Karpas-422 (cell line): ENCODE results near the gene TMEM108. TPM values are rescaled to one million over a fixed set of nuclear protein-coding genes. Genes with fewer than 3 reads are reported as not detected.
"Not testable (repeated sequence)": the region's sequence is repeated elsewhere in the genome, so short reads cannot be mapped to it uniquely, and the experiment has no call there.

ENCODE experiments used
- DNase-seq: peaks from one replicate; pipeline ENCODE4 v3.0.0-alpha.2; 2015
- H2AFZ ChIP-seq: fragments of 200-600 bp; sonication (generic); 2 replicates; pipeline ENCODE4 v1.6.1; 2014; ENCODE audit warnings: antibody characterized with exemption, low read length, mixed read lengths
- H3K27ac ChIP-seq: fragments of 200-600 bp; sonication (generic); 2 replicates; pipeline ENCODE4 v1.5.1; 2014; ENCODE audit warnings: mild to moderate bottlenecking, low read length, moderate library complexity
- H3K27me3 ChIP-seq: fragments of 200-600 bp; sonication (generic); 2 replicates; pipeline ENCODE4 v1.6.1; 2014; ENCODE audit warnings: low read length, mixed read lengths
- H3K36me3 ChIP-seq: fragments of 200-600 bp; sonication (generic); 2 replicates; pipeline ENCODE4 v1.6.1; 2014; ENCODE audit warnings: low read length, mixed read lengths; ENCODE audit not compliant: insufficient read depth
- H3K4me1 ChIP-seq: fragments of 200-600 bp; sonication (generic); 2 replicates; pipeline ENCODE4 v1.6.1; 2014; ENCODE audit warnings: mild to moderate bottlenecking, low read length, mixed read lengths
- H3K4me2 ChIP-seq: fragments of 200-600 bp; sonication (generic); 2 replicates; pipeline ENCODE4 v1.6.1; 2014; ENCODE audit warnings: low read length, low read depth, mild to moderate bottlenecking; ENCODE audit not compliant: poor library complexity, severe bottlenecking
- H3K4me3 ChIP-seq: fragments of 200-600 bp; sonication (generic); 2 replicates; pipeline ENCODE4 v1.5.1; 2014; ENCODE audit warnings: mild to moderate bottlenecking, antibody characterized with exemption, low read length, mixed read lengths
- H3K79me2 ChIP-seq: fragments of 200-600 bp; sonication (generic); 2 replicates; pipeline ENCODE4 v1.6.1; 2014; ENCODE audit warnings: mild to moderate bottlenecking, low read length, mixed read lengths
- H3K9ac ChIP-seq: fragments of 200-600 bp; sonication (generic); 2 replicates; pipeline ENCODE4 v1.6.0; 2014; ENCODE audit warnings: low read length
- H3K9me2 ChIP-seq: fragments of 200-600 bp; sonication (generic), shearing (Covaris generic); replicated peaks from 2 replicates; pipeline ENCODE4 v1.6.0; 2014; ENCODE audit warnings: mild to moderate bottlenecking, low read length, moderate library complexity; ENCODE audit not compliant: insufficient read depth
- H3K9me3 ChIP-seq: fragments of 300-700, 200-600 bp; sonication (generic); 2 replicates; pipeline ENCODE4 v1.6.1; 2014; ENCODE audit warnings: low read length, mixed read lengths
- H4K20me1 ChIP-seq: fragments of 200-600 bp; sonication (generic); 2 replicates; pipeline ENCODE4 v1.6.1; 2014; ENCODE audit warnings: mild to moderate bottlenecking, antibody characterized with exemption, low read length, low read depth; ENCODE audit not compliant: insufficient read depth
- total RNA-seq: library from RNA; depleted of rRNA; stranded (reverse); fragments of >200 nt; shearing (Covaris generic); gene quantifications from 2 replicates; pipeline ENCODE4 v1.2.3, GENCODE V29; 2014; ENCODE audit warnings: low replicate concordance; rRNA removed

Gene TMEM108
- not detected in 2 replicates for total RNA-seq

- H3K9me2 ChIP-seq: no peaks in the 10 kb centered on the region
- no peaks in the 10 kb centered on the region for H3K4me1 ChIP-seq
- no peak for DNase-seq
- H3K4me3 ChIP-seq: no peak within 1 kb of the TSS
- H3K9ac ChIP-seq: no peak within 1 kb of the TSS
- no peak within 1 kb of the TSS for H3K27ac ChIP-seq
- no peaks in the 10 kb centered on the region for H4K20me1 ChIP-seq
- H2AFZ ChIP-seq: no peak within 1 kb of the TSS
- no peak within 1 kb of the TSS for H3K4me2 ChIP-seq
- H3K9me3 ChIP-seq: no peaks in the 10 kb centered on the region
- no peaks in the 10 kb centered on the region for H3K27me3 ChIP-seq
- no peaks in the 10 kb centered on the region for H3K36me3 ChIP-seq
- no peaks in the 10 kb centered on the region for H3K79me2 ChIP-seq
These were observed at the start of gene TMEM108 for GRCh38 chr3:133038089-133038730. Gene TMEM108 (plus strand): TSS chr3:133038391.

- no peaks in the 10 kb centered on the region for H3K27me3 ChIP-seq
- no peaks in the 10 kb centered on the region for H3K9me2 ChIP-seq
- no peak overlapping the region for H2AFZ ChIP-seq
- no peak overlapping the region for H3K27ac ChIP-seq
- H3K36me3 ChIP-seq: no peaks in the 10 kb centered on the region
- no peak overlapping the region for H3K4me3 ChIP-seq
- H4K20me1 ChIP-seq: no peaks in the 10 kb centered on the region
- H3K79me2 ChIP-seq: no peaks in the 10 kb centered on the region
- no peak overlapping the region for H3K4me2 ChIP-seq
- no peaks in the 10 kb centered on the region for H3K9me3 ChIP-seq
- no peak for DNase-seq
- H3K9ac ChIP-seq: no peak overlapping the region
- peaks cover 7% of the 10 kb centered on the region; the same call in 1 of the 2 replicates for H3K4me1 ChIP-seq
These were observed 42.2 kb upstream of the TMEM108 start for GRCh38 chr3:132995971-132996370.

- no peaks in the 10 kb centered on the region for H3K9me3 ChIP-seq
- no peaks in the 10 kb centered on the region for H3K27me3 ChIP-seq
- no peak for DNase-seq
- no peak overlapping the region for H3K9ac ChIP-seq
- H2AFZ ChIP-seq: no peak overlapping the region
- no peak overlapping the region for H3K27ac ChIP-seq
- H4K20me1 ChIP-seq: no peaks in the 10 kb centered on the region
- H3K4me3 ChIP-seq: no peak overlapping the region
- no peak overlapping the region for H3K4me2 ChIP-seq
- H3K4me1 ChIP-seq: peaks cover 7% of the 10 kb centered on the region; the same call in 1 of the 2 replicates
- H3K79me2 ChIP-seq: no peaks in the 10 kb centered on the region
- no peaks in the 10 kb centered on the region for H3K36me3 ChIP-seq
- H3K9me2 ChIP-seq: no peaks in the 10 kb centered on the region
These were observed 40.6 kb upstream of the TMEM108 start for GRCh38 chr3:132997404-132998185.

GRCh38 chr3:133005032-133005431 is 33.2 kb upstream of the TMEM108 start:
- not testable (repeated sequence) for H3K4me2 ChIP-seq, H3K9ac ChIP-seq, H3K4me3 ChIP-seq, H3K9me2 ChIP-seq, H3K27me3 ChIP-seq, H3K79me2 ChIP-seq, H3K27ac ChIP-seq, DNase-seq, H3K9me3 ChIP-seq, H3K36me3 ChIP-seq, H3K4me1 ChIP-seq, H4K20me1 ChIP-seq, H2AFZ ChIP-seq

GRCh38 chr3:133007601-133008000 is 30.6 kb upstream of the TMEM108 start:
- Histone ChIP-seq H4K20me1 (no peaks in the 10 kb centered on the region), H3K4me3 (no peak overlapping the region), H3K27me3 (no peaks in the 10 kb centered on the region), H3K79me2 (no peaks in the 10 kb centered on the region), H3K4me1 (no peaks in the 10 kb centered on the region), H2AFZ (no peak overlapping the region), H3K9me2 (no peaks in the 10 kb centered on the region), H3K9me3 (no peaks in the 10 kb centered on the region), H3K36me3 (no peaks in the 10 kb centered on the region), H3K27ac (no peak overlapping the region), H3K9ac (no peak overlapping the region), H3K4me2 (no peak overlapping the region)
- DNase-seq: no peak

GRCh38 chr3:133014325-133014724 is 23.9 kb upstream of the TMEM108 start:
- Histone ChIP-seq H3K9ac (no peak overlapping the region), H3K4me3 (no peak overlapping the region), H3K4me1 (no peaks in the 10 kb centered on the region), H3K9me3 (no peaks in the 10 kb centered on the region), H3K4me2 (no peak overlapping the region), H3K27ac (no peak overlapping the region), H3K79me2 (no peaks in the 10 kb centered on the region), H2AFZ (no peak overlapping the region), H3K9me2 (no peaks in the 10 kb centered on the region), H4K20me1 (no peaks in the 10 kb centered on the region), H3K27me3 (no peaks in the 10 kb centered on the region), H3K36me3 (no peaks in the 10 kb centered on the region)
- no peak for DNase-seq

- H3K79me2 ChIP-seq, H3K9ac ChIP-seq, H3K36me3 ChIP-seq, H3K4me2 ChIP-seq, H3K4me1 ChIP-seq, H3K4me3 ChIP-seq, H2AFZ ChIP-seq, DNase-seq, H3K9me3 ChIP-seq, H4K20me1 ChIP-seq, H3K27me3 ChIP-seq, H3K9me2 ChIP-seq, H3K27ac ChIP-seq: not testable (repeated sequence)
These were observed 22.6 kb upstream of the TMEM108 start for GRCh38 chr3:133015573-133015972.

GRCh38 chr3:133016838-133017309 is 21.3 kb upstream of the TMEM108 start:
- H3K9ac ChIP-seq: no peak overlapping the region
- H3K27ac ChIP-seq: no peak overlapping the region
- no peaks in the 10 kb centered on the region for H4K20me1 ChIP-seq
- no peaks in the 10 kb centered on the region for H3K36me3 ChIP-seq
- no peak for DNase-seq
- no peaks in the 10 kb centered on the region for H3K9me3 ChIP-seq
- H3K4me3 ChIP-seq: no peak overlapping the region
- H3K4me2 ChIP-seq: no peak overlapping the region
- no peak overlapping the region for H2AFZ ChIP-seq
- no peaks in the 10 kb centered on the region for H3K4me1 ChIP-seq
- no peaks in the 10 kb centered on the region for H3K9me2 ChIP-seq
- no peaks in the 10 kb centered on the region for H3K79me2 ChIP-seq
- H3K27me3 ChIP-seq: no peaks in the 10 kb centered on the region
